ENCODE results near the gene DCX.

Gene DCX

DNA sequence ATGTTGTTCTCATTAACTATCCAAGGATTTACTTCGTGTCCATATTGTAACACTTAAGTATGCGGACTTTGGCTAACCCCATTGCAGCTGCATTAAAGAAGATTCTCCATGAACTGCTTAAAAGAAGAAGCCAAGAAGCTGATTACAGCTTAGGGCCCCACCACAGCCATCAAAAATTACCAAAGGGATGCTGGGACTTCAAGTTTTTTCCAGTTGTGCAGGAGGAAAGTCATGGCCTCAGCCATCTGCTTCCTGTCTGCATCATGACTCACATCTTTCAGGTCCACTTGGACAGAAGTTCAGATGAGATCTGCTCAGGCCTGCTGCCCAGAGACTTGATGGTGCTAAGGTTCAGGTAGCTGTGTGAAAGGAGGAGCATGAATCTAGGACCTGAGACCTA is 102.9 kb downstream of the DCX start:
- no peak for DNase-seq

DNA sequence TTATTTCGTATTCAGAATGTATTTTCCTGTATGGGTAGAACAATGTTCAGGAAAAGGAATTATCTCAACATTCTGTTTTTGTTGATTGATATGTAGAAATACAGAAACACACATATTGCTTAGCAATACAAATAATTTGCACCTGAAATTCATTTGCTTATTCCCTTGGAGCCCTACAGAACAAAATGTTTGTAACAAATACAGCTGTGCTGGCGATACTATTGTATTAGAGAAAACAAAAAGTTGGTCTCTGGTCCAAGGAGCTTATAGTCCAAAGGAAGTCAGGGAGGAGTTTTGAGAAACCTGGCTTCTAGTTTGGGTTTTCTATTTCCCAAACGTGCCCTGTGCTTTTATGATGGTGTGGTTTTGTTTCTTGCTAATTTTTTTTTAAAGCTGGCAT is 104.0 kb downstream of the DCX start:
- no peak for DNase-seq

GRCh38 chrX:111302284-111302683 is 109.7 kb downstream of the DCX start:
- DNase-seq, result no peak

- no peak for DNase-seq
These were observed 123.2 kb downstream of the DCX start for GRCh38 chrX:111288841-111289240.

GRCh38 chrX:111284631-111285293 is 127.2 kb downstream of the DCX start:
- DNase-seq, result no peak

DNA sequence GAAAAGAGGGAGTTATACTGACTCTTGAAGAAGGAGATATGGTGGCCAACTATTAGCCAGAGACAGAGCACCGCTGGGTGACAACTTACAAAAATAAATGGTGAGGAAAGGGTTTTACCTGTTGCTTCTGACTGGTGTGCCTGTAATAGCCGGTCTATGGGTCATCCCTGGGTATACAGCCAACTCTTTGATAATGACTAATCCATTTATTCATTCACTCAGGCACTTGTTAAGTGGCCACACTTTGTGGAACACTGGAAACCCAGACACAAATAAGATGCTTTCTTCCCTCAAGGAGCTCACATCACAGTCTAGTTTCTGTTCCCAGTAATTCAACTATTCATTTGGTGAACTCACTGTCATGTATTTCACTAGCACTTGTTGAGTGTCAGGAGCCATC is 128.5 kb downstream of the DCX start:
- no peak for DNase-seq

GRCh38 chrX:111282991-111283390 is 129.0 kb downstream of the DCX start:
- no peak for DNase-seq

DNA sequence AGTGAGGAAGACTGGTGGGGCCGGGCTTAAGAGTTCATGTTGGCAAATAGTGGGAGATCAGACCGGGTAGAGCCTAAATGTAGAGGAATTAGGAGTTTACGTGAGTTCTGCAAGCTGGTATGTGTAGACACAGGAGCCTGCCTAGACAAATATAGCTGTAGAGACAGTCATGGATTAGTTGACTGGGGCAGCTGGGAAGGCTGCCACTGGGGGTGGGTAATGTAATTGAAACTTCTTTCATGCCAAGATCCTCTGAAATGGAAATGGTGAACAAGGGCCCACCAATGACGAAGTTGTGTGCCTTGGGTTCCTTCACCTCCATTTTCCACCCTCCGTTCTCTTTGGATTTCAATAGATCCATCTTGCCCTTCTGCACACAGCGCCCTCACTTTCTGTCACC is 129.9 kb downstream of the DCX start:
- no peak for DNase-seq

- no peak for DNase-seq
These were observed 141.7 kb downstream of the DCX start, which contains the start of gene CAPN6 for GRCh38 chrX:111270339-111270738. Gene CAPN6, minus strand, starts transcription at chrX:111270483. Its CDS starts 6,547 bp downstream, at chrX:111263936.

DNA sequence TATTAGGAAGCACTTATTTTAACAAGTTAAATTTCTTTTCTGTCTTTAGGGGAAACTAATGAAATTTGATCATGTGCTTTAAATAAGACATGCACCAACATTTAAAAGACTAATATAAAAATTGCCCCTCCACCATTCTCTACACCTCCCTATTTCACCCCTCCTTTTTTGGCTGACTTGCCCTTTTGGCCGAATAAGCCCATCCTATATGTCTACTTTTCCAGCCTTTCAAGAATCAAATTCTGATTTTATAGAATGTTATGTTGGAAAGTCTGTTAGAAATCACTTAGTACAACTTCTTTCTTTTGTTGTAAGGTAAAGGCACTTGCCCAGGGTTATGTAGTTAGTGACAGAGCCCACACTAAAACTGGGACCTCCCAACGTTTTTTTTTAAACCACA is 143.5 kb downstream of the DCX start:
- no peak for DNase-seq

GRCh38 chrX:111265486-111265885 is 146.5 kb downstream of the DCX start:
- DNase-seq, result no peak

- DNase-seq, result no peak
These were observed 147.6 kb downstream of the DCX start for GRCh38 chrX:111264385-111264784.

DNA sequence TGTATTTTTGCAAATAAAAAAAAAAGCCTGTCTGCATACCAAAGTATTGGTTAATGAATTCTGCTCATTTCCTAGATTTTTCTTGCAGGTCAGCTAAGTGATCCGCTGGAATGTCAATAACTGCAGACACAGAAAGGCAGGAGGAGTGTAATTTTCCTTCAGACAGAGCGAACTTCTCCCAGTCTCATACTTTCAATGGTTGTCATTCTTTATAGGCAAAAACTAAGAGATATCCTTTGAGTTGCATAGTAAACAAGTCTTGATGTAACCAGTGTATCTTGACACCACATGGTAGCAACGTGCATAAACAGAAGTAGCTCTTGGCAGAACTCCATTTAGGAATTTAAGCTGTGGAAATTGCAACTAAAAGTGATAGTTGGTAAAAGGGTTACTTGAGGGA is 149.9 kb downstream of the DCX start:
- DNase-seq, result no peak

DNA sequence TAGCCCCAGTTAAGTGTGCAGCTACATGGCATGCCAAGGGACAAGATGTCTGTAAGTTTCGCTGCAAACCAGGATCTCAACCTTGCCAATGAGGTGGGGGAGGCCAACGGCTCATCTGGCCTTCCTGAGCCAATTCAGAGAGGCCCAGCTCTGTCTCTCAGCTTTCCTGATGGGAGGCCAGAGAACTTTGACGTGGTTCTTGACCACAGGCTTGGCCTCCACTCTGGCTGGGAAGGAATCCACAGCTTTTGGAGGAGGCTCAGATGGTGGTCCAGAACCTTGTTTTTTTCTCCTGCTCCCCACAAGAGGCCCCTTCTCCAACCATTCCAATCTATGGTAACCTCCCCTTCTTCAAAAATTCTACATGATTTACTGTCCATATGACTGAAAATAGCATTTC is 151.5 kb downstream of the DCX start:
- DNase-seq, result no peak

GRCh38 chrX:111259559-111259958 is 152.4 kb downstream of the DCX start:
- DNase-seq, result no peak

GRCh38 chrX:111257733-111258132 is 154.3 kb downstream of the DCX start:
- no peak for DNase-seq

DNA sequence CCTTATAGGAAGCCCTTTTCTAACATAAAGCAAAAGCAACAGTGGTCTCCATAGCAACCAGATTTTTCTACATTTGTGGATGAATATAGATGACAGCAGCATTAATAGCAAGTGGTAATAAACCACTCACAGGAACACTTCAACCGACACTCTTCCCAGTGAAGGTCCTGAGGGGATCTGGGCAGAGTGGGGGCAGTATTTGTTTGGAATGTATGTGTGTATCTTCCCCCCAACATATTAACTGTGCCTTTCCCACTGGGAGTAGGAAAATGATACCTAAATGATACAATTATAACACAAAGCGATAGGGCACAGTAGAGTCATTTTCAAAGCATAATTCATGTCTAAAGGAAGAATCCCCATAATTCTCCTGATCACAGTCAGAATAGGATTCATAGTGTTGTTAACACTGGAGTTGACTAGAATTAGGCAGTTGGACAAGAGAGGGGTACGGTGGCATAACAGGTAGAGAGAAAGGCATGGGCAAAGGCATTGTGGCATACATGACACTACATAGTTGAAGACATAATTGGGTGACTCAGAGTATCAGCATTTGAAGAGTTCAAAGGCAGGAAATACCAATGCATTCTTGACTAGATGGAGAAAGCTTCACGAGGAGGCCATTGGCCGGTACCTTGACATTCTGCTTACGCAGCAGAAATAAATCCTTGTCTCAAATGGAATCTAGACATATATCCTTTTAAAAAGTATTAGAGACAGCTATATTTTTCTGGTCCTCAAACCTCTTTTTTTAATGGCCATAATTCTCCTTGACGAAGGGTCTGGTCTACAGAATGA is 156.9 kb downstream of the DCX start:
- no peak for DNase-seq

DNA sequence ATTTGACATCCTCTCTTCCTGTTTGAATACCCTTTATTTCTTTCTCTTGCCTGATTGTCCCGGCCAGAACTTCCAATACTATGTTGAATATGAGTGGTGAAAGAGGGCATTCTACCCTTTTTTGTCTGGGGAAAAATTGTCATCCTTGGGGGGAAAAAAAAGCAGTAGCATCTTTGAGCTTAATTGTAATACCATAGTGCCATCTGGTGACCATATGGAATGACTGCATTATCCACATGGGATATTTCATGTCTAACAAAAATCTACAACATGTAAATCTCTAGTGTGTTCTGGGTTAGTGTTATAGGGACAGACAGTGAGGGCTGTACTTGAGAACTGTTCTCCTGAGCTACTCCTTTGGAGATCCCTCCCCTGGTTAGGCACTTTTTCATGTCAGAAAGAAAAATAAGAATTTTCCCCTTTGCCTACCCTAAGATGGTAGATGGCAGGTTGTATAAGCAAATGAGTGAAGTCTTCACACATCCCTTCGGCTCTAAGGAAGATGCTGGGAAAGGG is 167.7 kb downstream of the DCX start:
- DNase-seq, result no peak

Measured in anterior cingulate cortex (tissue), 58 donors.